ENCODE results near the gene KRT36. TPM values are rescaled to one million over a fixed set of nuclear protein-coding genes. Genes with fewer than 3 reads are reported as not detected.

Gene KRT36
- polyA plus RNA-seq, 4 donors: 0.04 TPM; not detected in 3

- Histone ChIP-seq H3K27me3 (ENCODE audit: control insufficient read depth in 3 of 3, insufficient read depth in 3 of 3, low read length in 3 of 3) (peaks cover 0 to 10% (median 0%) of the 10 kb centered on the region in 3 donors), H3K4me1 (ENCODE audit: control insufficient read depth in 3 of 3, insufficient read depth in 2 of 3, low read depth in 1 of 3, low read length in 2 of 3) (no peaks in the 10 kb centered on the region), H3K9me3 (ENCODE audit: control insufficient read depth in 2 of 2, insufficient read depth in 1 of 2, low read depth in 1 of 2, low read length in 1 of 2) (no peaks in the 10 kb centered on the region), H3K4me3 (ENCODE audit: low read depth in 1 of 3, low read length in 3 of 3) (no peak overlapping the region), H3K36me3 (ENCODE audit: control insufficient read depth in 3 of 3, insufficient read depth in 2 of 3, low read depth in 1 of 3, low read length in 3 of 3) (no peaks in the 10 kb centered on the region), H3K27ac (ENCODE audit: low read depth in 1 of 3, low read length in 2 of 3) (no peak overlapping the region)
- FAIRE-seq (no peak), DNase-seq (no peak)
- 81 to 91% (median 86%) methylated on average over 9 of the region's 9 CpGs for WGBS, 3 donors
Measured at GRCh38 chr17:41437769-41438168, 51.9 kb downstream of the KRT36 start.

- DNase-seq: no peak
- H3K4me1 ChIP-seq (ENCODE audit: control insufficient read depth in 3 of 3, insufficient read depth in 2 of 3, low read depth in 1 of 3, low read length in 2 of 3): no peaks in the 10 kb centered on the region
- H3K27ac ChIP-seq (ENCODE audit: low read depth in 1 of 3, low read length in 2 of 3): no peak overlapping the region
- H3K27me3 ChIP-seq (ENCODE audit: control insufficient read depth in 3 of 3, insufficient read depth in 3 of 3, low read length in 3 of 3): peaks cover 0 to 10% (median 0%) of the 10 kb centered on the region in 3 donors
- H3K4me3 ChIP-seq (ENCODE audit: low read depth in 1 of 3, low read length in 3 of 3): no peak overlapping the region
- no peaks in the 10 kb centered on the region for H3K9me3 ChIP-seq (ENCODE audit: control insufficient read depth in 2 of 2, insufficient read depth in 1 of 2, low read depth in 1 of 2, low read length in 1 of 2)
- 72 to 86% (median 82%) methylated on average over 7 of the region's 7 CpGs for WGBS, 3 donors
- H3K36me3 ChIP-seq (ENCODE audit: control insufficient read depth in 3 of 3, insufficient read depth in 2 of 3, low read depth in 1 of 3, low read length in 3 of 3): no peaks in the 10 kb centered on the region
- FAIRE-seq: no peak
Measured at GRCh38 chr17:41437254-41437653, 52.5 kb downstream of the KRT36 start.

Other genes starting within 250 kb of the KRT36 start
- not detected for gene KRTAP9-4, start 240.2 kb downstream of the KRT36 start, polyA plus RNA-seq
- gene KRTAP9-9, start 234.5 kb downstream of the KRT36 start, polyA plus RNA-seq: not detected
- gene KRTAP9-6, start 224.5 kb downstream of the KRT36 start, polyA plus RNA-seq: not detected
- gene KRTAP9-7, start 214.2 kb downstream of the KRT36 start, polyA plus RNA-seq: not detected
- not detected for gene KRTAP29-1, start 187.1 kb downstream of the KRT36 start, polyA plus RNA-seq
- not detected for gene KRTAP16-1, start 180.6 kb downstream of the KRT36 start, polyA plus RNA-seq
- not detected for gene KRTAP17-1, start 174.2 kb downstream of the KRT36 start, polyA plus RNA-seq
- not detected for gene KRT33A, start 139.1 kb downstream of the KRT36 start, polyA plus RNA-seq
- gene KRT33B, start 120.1 kb downstream of the KRT36 start, polyA plus RNA-seq: not detected
- gene KRT34, start 107.6 kb downstream of the KRT36 start, polyA plus RNA-seq: not detected
- gene KRT31, start 92.3 kb downstream of the KRT36 start, polyA plus RNA-seq: not detected
- not detected for gene KRT37, start 65.3 kb downstream of the KRT36 start, polyA plus RNA-seq
- gene KRT38, start 48.9 kb downstream of the KRT36 start, polyA plus RNA-seq: not detected
- not detected for gene KRT32, start 22.5 kb downstream of the KRT36 start, polyA plus RNA-seq
- gene KRT35, start 8.8 kb downstream of the KRT36 start, polyA plus RNA-seq: not detected
- gene KRT13, start 15.7 kb upstream of the KRT36 start, polyA plus RNA-seq: 10 to 100 TPM in 3 of 4 donors, under 1 TPM in 1; 0.37 to 37.6 (median 18.2) TPM
- 10 to 100 TPM in 2 of 4 donors, 1 to 10 TPM in 1, under 1 TPM in 1; 0.62 to 18.9 (median 6.6) TPM for gene KRT15, start 29.0 kb upstream of the KRT36 start, polyA plus RNA-seq
- gene KRT19, start 38.4 kb upstream of the KRT36 start, polyA plus RNA-seq: 1,000 to 10,000 TPM in 3 of 4 donors, 10 to 100 TPM in 1; 83.2 to 1,607 (median 1,272) TPM
- under 1 TPM in 1 of 4 donors, not detected in 3; 0.15 TPM for gene KRT9, start 82.1 kb upstream of the KRT36 start, polyA plus RNA-seq
- 1 to 10 TPM in 2 of 4 donors, under 1 TPM in 1, not detected in 1; 0.33 to 2.2 (median 1.1) TPM for gene KRT14, start 97.0 kb upstream of the KRT36 start, polyA plus RNA-seq
- under 1 TPM in 1 of 4 donors, not detected in 3; 0.25 TPM for gene KRT16, start 122.9 kb upstream of the KRT36 start, polyA plus RNA-seq
- gene KRT17, start 134.7 kb upstream of the KRT36 start, polyA plus RNA-seq: 1 to 10 TPM in 2 of 4 donors, under 1 TPM in 1, not detected in 1; 0.65 to 2.4 (median 1.8) TPM
- 100 to 1,000 TPM; 328 to 770 (median 618) TPM for gene EIF1, start 199.0 kb upstream of the KRT36 start, polyA plus RNA-seq
- gene GAST, start 222.4 kb upstream of the KRT36 start, polyA plus RNA-seq: 1 to 10 TPM in 1 of 4 donors, not detected in 3; 1.9 TPM
- under 1 TPM; 0.21 to 0.40 (median 0.25) TPM for gene HAP1, start 244.7 kb upstream of the KRT36 start, polyA plus RNA-seq